SJSA1 (cell line): ENCODE results near the gene KIF14. TPM values are rescaled to one million over a fixed set of nuclear protein-coding genes. Genes with fewer than 3 reads are reported as not detected.
"Not testable (repeated sequence)": the region's sequence is repeated elsewhere in the genome, so short reads cannot be mapped to it uniquely, and the experiment has no call there.

Source experiments
- DNase-seq, 2 experiments: peaks; one replicate each; pipeline ENCODE4 v3.0.0-alpha.2; 2015 to 2020; ENCODE audit warnings: low spot score in 2 of 2, low read depth in 1 of 2
- H3K27ac ChIP-seq: fragments of 250-450 bp; sonication (Bioruptor Pico); 2 replicates; pipeline ENCODE4 v1.5.1; 2020; ENCODE audit warnings: mild to moderate bottlenecking, moderate library complexity
- H3K27me3 ChIP-seq: fragments of 250-450 bp; sonication (Bioruptor Pico); replicated peaks from 2 replicates; pipeline ENCODE4 v1.5.1; 2020; ENCODE audit warnings: mild to moderate bottlenecking, moderate library complexity
- H3K36me3 ChIP-seq: fragments of 250-450 bp; sonication (Bioruptor Pico); 2 replicates; pipeline ENCODE4 v1.5.1; 2020; ENCODE audit warnings: mild to moderate bottlenecking
- H3K4me1 ChIP-seq: fragments of 250-450 bp; sonication (Bioruptor Pico); replicated peaks from 2 replicates; pipeline ENCODE4 v1.6.1; 2021; ENCODE audit warnings: mild to moderate bottlenecking
- H3K4me3 ChIP-seq: fragments of 250-450 bp; sonication (Bioruptor Pico); 2 replicates; pipeline ENCODE4 v1.5.1; 2020; ENCODE audit warnings: mild to moderate bottlenecking
- H3K9me3 ChIP-seq: fragments of 250-450 bp; sonication (Bioruptor Pico); replicated peaks from 2 replicates; pipeline ENCODE4 v1.5.1; 2020; ENCODE audit warnings: mild to moderate bottlenecking
- total RNA-seq: library from RNA; depleted of rRNA; stranded (reverse); fragments of >200 nt; shearing (Covaris generic); gene quantifications from 2 replicates; pipeline ENCODE4 v1.2.3, GENCODE V29; 2014

The KIF14 gene
- total RNA-seq, 1 experiment from 2014 or later = 27.8 TPM

- no peak for DNase-seq
- Histone ChIP-seq H3K27me3 (no peaks in the 10 kb centered on the region), H3K4me3 (no peak overlapping the region), H3K27ac (no peak overlapping the region), H3K36me3 (peaks cover 17% of the 10 kb centered on the region), H3K9me3 (no peaks in the 10 kb centered on the region), H3K4me1 (peaks cover 9% of the 10 kb centered on the region)
Observed at GRCh38 chr1:200644021-200644420, 23.5 kb upstream of the KIF14 start.

GRCh38 chr1:200642481-200642880, 21.9 kb upstream of the KIF14 start:
- peaks cover 9% of the 10 kb centered on the region for H3K4me1 ChIP-seq
- H3K36me3 ChIP-seq = peaks cover 9% of the 10 kb centered on the region
- DNase-seq = no peak
- no peak overlapping the region for H3K27ac ChIP-seq
- H3K27me3 ChIP-seq = no peaks in the 10 kb centered on the region
- H3K9me3 ChIP-seq = no peaks in the 10 kb centered on the region
- H3K4me3 ChIP-seq = no peak overlapping the region

GRCh38 chr1:200640963-200641401, 20.4 kb upstream of the KIF14 start:
- Histone ChIP-seq H3K27me3 (no peaks in the 10 kb centered on the region), H3K27ac (no peak overlapping the region), H3K4me3 (no peak overlapping the region), H3K9me3 (no peaks in the 10 kb centered on the region), H3K36me3 (no peaks in the 10 kb centered on the region), H3K4me1 (peaks cover 9% of the 10 kb centered on the region)
- no peak for DNase-seq

- Histone ChIP-seq H3K27ac (peak overlapping the region; percentile 90), H3K27me3 (no peaks in the 10 kb centered on the region)
Observed at GRCh38 chr1:200640373-200640962, 19.9 kb upstream of the KIF14 start.

GRCh38 chr1:200638073-200638472, 17.5 kb upstream of the KIF14 start:
- no peaks in the 10 kb centered on the region for H3K36me3 ChIP-seq

More at GRCh38 chr1:200640373-200640962, 19.9 kb upstream of the KIF14 start:
- DNase-seq = no peak
- Histone ChIP-seq H3K4me1 (peaks cover 9% of the 10 kb centered on the region), H3K9me3 (no peaks in the 10 kb centered on the region), H3K4me3 (no peak overlapping the region), H3K36me3 (no peaks in the 10 kb centered on the region)

GRCh38 chr1:200636681-200637080, 16.1 kb upstream of the KIF14 start:
- no peak for DNase-seq
- peaks cover 9% of the 10 kb centered on the region for H3K4me1 ChIP-seq
- H3K27me3 ChIP-seq = no peaks in the 10 kb centered on the region
- H3K36me3 ChIP-seq = no peaks in the 10 kb centered on the region
- no peaks in the 10 kb centered on the region for H3K9me3 ChIP-seq
- no peak overlapping the region for H3K4me3 ChIP-seq
- H3K27ac ChIP-seq = no peak overlapping the region

More at GRCh38 chr1:200638073-200638472, 17.5 kb upstream of the KIF14 start:
- no peaks in the 10 kb centered on the region for H3K27me3 ChIP-seq
- H3K27ac ChIP-seq = no peak overlapping the region
- no peaks in the 10 kb centered on the region for H3K9me3 ChIP-seq
- H3K4me1 ChIP-seq = peaks cover 9% of the 10 kb centered on the region
- H3K4me3 ChIP-seq = no peak overlapping the region
- no peak for DNase-seq

- no peak for DNase-seq
- Histone ChIP-seq H3K4me3 (no peak overlapping the region), H3K4me1 (no peaks in the 10 kb centered on the region; the same call in 1 of the 2 replicates), H3K27ac (no peak overlapping the region), H3K9me3 (no peaks in the 10 kb centered on the region), H3K36me3 (no peaks in the 10 kb centered on the region), H3K27me3 (no peaks in the 10 kb centered on the region)
Observed at GRCh38 chr1:200634261-200635122, 13.9 kb upstream of the KIF14 start.

GRCh38 chr1:200631375-200631774, 10.8 kb upstream of the KIF14 start:
- H3K4me3 ChIP-seq = no peak overlapping the region
- no peaks in the 10 kb centered on the region for H3K36me3 ChIP-seq
- DNase-seq = no peak
- no peaks in the 10 kb centered on the region for H3K9me3 ChIP-seq
- H3K27me3 ChIP-seq = no peaks in the 10 kb centered on the region
- H3K4me1 ChIP-seq = no peaks in the 10 kb centered on the region
- H3K27ac ChIP-seq = no peak overlapping the region

GRCh38 chr1:200630515-200630899, 10.0 kb upstream of the KIF14 start:
- not testable (repeated sequence) for DNase-seq, H3K27me3 ChIP-seq, H3K4me1 ChIP-seq, H3K27ac ChIP-seq, H3K4me3 ChIP-seq, H3K36me3 ChIP-seq, H3K9me3 ChIP-seq

- no peaks in the 10 kb centered on the region for H3K9me3 ChIP-seq
- H3K27ac ChIP-seq = no peak overlapping the region
Observed at GRCh38 chr1:200629876-200630514, 9.4 kb upstream of the KIF14 start.

GRCh38 chr1:200628223-200628881, 7.8 kb upstream of the KIF14 start:
- no peak for DNase-seq
- Histone ChIP-seq H3K27me3 (no peaks in the 10 kb centered on the region), H3K36me3 (no peaks in the 10 kb centered on the region), H3K4me3 (no peak overlapping the region), H3K9me3 (no peaks in the 10 kb centered on the region), H3K27ac (no peak overlapping the region), H3K4me1 (no peaks in the 10 kb centered on the region)

More at GRCh38 chr1:200629876-200630514, 9.4 kb upstream of the KIF14 start:
- no peak for DNase-seq
- Histone ChIP-seq H3K27me3 (no peaks in the 10 kb centered on the region), H3K36me3 (no peaks in the 10 kb centered on the region), H3K4me1 (no peaks in the 10 kb centered on the region), H3K4me3 (no peak overlapping the region)

- H3K4me1 ChIP-seq = no peaks in the 10 kb centered on the region
- no peaks in the 10 kb centered on the region for H3K36me3 ChIP-seq
- H3K27ac ChIP-seq = no peak overlapping the region
- no peak overlapping the region for H3K4me3 ChIP-seq
- DNase-seq = no peak
- no peaks in the 10 kb centered on the region for H3K9me3 ChIP-seq
- H3K27me3 ChIP-seq = no peaks in the 10 kb centered on the region
Observed at GRCh38 chr1:200627575-200628222, 7.1 kb upstream of the KIF14 start.

- no peaks in the 10 kb centered on the region for H3K9me3 ChIP-seq
- H3K27ac ChIP-seq = no peak overlapping the region
- DNase-seq = no peak
- H3K27me3 ChIP-seq = no peaks in the 10 kb centered on the region
- no peak overlapping the region for H3K4me3 ChIP-seq
- no peaks in the 10 kb centered on the region for H3K4me1 ChIP-seq
- H3K36me3 ChIP-seq = no peaks in the 10 kb centered on the region
Observed at GRCh38 chr1:200626853-200627534, 6.4 kb upstream of the KIF14 start.
